Fibroblast of lung (primary cell): ENCODE results near the gene MCF2L2. TPM values are rescaled to one million over a fixed set of nuclear protein-coding genes. Genes with fewer than 3 reads are reported as not detected.

Experiments
- DNase-seq, 2 donors: peaks; one replicate each; pipeline versions ENCODE4 v3.0.0 to v3.0.0-alpha.2; 2010; ENCODE audit warnings: low read depth in 2 of 2
- H2AFZ ChIP-seq: 2 replicates; pipeline ENCODE4 v1.5.1; 2012; ENCODE audit warnings: low read length, control low read depth, inconsistent platforms
- H3K27ac ChIP-seq: 2 replicates; pipeline ENCODE4 v1.5.1; 2011; ENCODE audit warnings: low read length, control low read depth; ENCODE audit not compliant: insufficient read depth
- H3K27me3 ChIP-seq: 2 replicates; pipeline ENCODE4 v1.5.1; 2011; ENCODE audit warnings: mild to moderate bottlenecking, low read length; ENCODE audit not compliant: control insufficient read depth, insufficient read depth
- H3K36me3 ChIP-seq: 2 replicates; pipeline ENCODE4 v1.5.1; 2011; ENCODE audit warnings: low read length; ENCODE audit not compliant: control insufficient read depth, insufficient read depth
- H3K4me1 ChIP-seq: 2 replicates; pipeline ENCODE4 v1.5.1; 2011; ENCODE audit warnings: low read length; ENCODE audit not compliant: control insufficient read depth, insufficient read depth; ENCODE audit errors: extremely low read depth
- H3K4me2 ChIP-seq: 2 replicates; pipeline ENCODE4 v1.5.1; 2011; ENCODE audit warnings: low read length, control low read depth; ENCODE audit not compliant: insufficient read depth; ENCODE audit errors: extremely low read depth
- H3K4me3 ChIP-seq, 4 experiments: fragments of 200-600 bp in 1 of 4; sonication (generic) in 1 of 4; replicated peaks in 1 of 4; 2 replicates each; pipeline ENCODE4 v1.5.1; 2011 to 2016; ENCODE audit warnings: low read length in 4 of 4, low read depth in 3 of 4, mild to moderate bottlenecking in 3 of 4, control low read depth in 2 of 4, inconsistent platforms in 1 of 4, mixed read lengths in 1 of 4; ENCODE audit not compliant: insufficient read depth in 1 of 4; ENCODE audit errors: control extremely low read depth in 1 of 4
- H3K79me2 ChIP-seq: 2 replicates; pipeline ENCODE4 v1.5.1; 2012; ENCODE audit warnings: mild to moderate bottlenecking, low read length, inconsistent platforms; ENCODE audit not compliant: control insufficient read depth, insufficient read depth
- H3K9ac ChIP-seq: 2 replicates; pipeline ENCODE4 v1.5.1; 2011; ENCODE audit warnings: mild to moderate bottlenecking, low read length, control low read depth; ENCODE audit not compliant: insufficient read depth
- H3K9me3 ChIP-seq: 2 replicates; pipeline ENCODE4 v1.5.1; 2012; ENCODE audit warnings: low read depth, low read length; ENCODE audit not compliant: control insufficient read depth, insufficient read depth
- H4K20me1 ChIP-seq: 2 replicates; pipeline ENCODE4 v1.5.1; 2011; ENCODE audit warnings: low read length; ENCODE audit not compliant: control insufficient read depth, insufficient read depth; ENCODE audit errors: extremely low read depth
- CTCF ChIP-seq, 2 donors: IDR thresholded peaks in 1 of 2; conservative IDR thresholded peaks in 1 of 2; 1 replicate in 1 of 2; 2 replicates in 1 of 2; pipeline ENCODE4 v1.5.1; 2011 to 2012; ENCODE audit warnings: low read length in 2 of 2, control low read depth in 1 of 2, inconsistent platforms in 1 of 2, low read depth in 1 of 2, mild to moderate bottlenecking in 1 of 2
- EZH2 ChIP-seq: IDR thresholded peaks from 2 replicates; pipeline ENCODE4 v1.5.1; 2012; ENCODE audit warnings: low read length, control low read depth, mild to moderate bottlenecking; ENCODE audit errors: missing control alignments
- polyA plus RNA-seq, 2 donors: library from polyadenylated mRNA; depleted of rRNA in 1 of 2; stranded (reverse) in 1 of 2; unstranded in 1 of 2; fragments of >200 nt; gene quantifications; 2 replicates each; pipeline ENCODE4 v1.2.1, GENCODE V29; 2011 to 2012; ENCODE audit warnings: missing spikeins in 1 of 2
- total RNA-seq: library from RNA; depleted of rRNA; stranded (reverse); fragments of >200 nt; gene quantifications from 2 replicates; pipeline ENCODE4 v1.2.1, GENCODE V29; 2014

The MCF2L2 gene
- total and polyA plus RNA-seq, 2 donors (not counting 1 experiment from before 2014, with no cell fraction given) = under 0.01 to 0.08 TPM

GRCh38 chr3:183220828-183221227, 207.6 kb downstream of the MCF2L2 start:
- Histone ChIP-seq H2AFZ (no peak overlapping the region), H3K4me3 (no peak overlapping the region), H3K27ac (no peak overlapping the region), H3K27me3 (no peaks in the 10 kb centered on the region), H3K9me3 (no peaks in the 10 kb centered on the region), H3K36me3 (no peaks in the 10 kb centered on the region), H3K9ac (no peak overlapping the region), H4K20me1 (no peaks in the 10 kb centered on the region), H3K4me2 (no peak overlapping the region), H3K79me2 (no peaks in the 10 kb centered on the region), H3K4me1 (no peaks in the 10 kb centered on the region)
- TF ChIP-seq EZH2 = no peak
- no peak for TF ChIP-seq CTCF (conservative IDR thresholded peaks at IDR 0.05 in 1 of 2, IDR thresholded peaks at IDR 0.05 in 1 of 2; ENCODE audit: low read depth in 1 of 2, low read length in 2 of 2)
- peak in 1 of 2 donors; percentile 5 for DNase-seq

DNA sequence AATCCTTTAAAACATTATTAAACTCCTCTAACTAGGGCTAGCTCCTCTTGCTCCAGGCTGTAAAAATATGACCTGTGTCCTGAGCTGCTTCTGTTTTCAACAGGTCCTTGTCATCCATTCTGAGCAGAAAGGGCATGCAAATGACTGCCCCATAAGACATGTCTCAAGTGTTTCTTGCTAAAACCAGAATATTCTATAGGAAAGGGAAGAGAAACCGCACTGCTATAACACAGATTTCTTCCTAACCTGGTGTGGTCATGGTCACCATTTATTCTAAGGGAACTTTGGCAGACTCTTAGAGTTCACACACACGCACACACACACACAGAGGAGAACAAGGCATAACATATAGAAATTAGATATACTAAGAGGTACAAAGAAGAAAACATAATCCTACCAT, 209.6 kb downstream of the MCF2L2 start:
- Histone ChIP-seq H4K20me1 (no peaks in the 10 kb centered on the region), H3K27ac (no peak overlapping the region), H3K79me2 (no peaks in the 10 kb centered on the region), H3K4me3 (no peak overlapping the region), H3K27me3 (no peaks in the 10 kb centered on the region), H3K36me3 (no peaks in the 10 kb centered on the region), H3K9ac (no peak overlapping the region), H2AFZ (no peak overlapping the region), H3K4me1 (no peaks in the 10 kb centered on the region), H3K4me2 (no peak overlapping the region), H3K9me3 (no peaks in the 10 kb centered on the region)
- no peak for DNase-seq
- TF ChIP-seq CTCF (conservative IDR thresholded peaks at IDR 0.05 in 1 of 2, IDR thresholded peaks at IDR 0.05 in 1 of 2; ENCODE audit: low read depth in 1 of 2, low read length in 2 of 2) (no peak), EZH2 (no peak)

GRCh38 chr3:183217548-183218332, 210.7 kb downstream of the MCF2L2 start:
- no peaks in the 10 kb centered on the region for H3K79me2 ChIP-seq
- no peaks in the 10 kb centered on the region for H3K36me3 ChIP-seq
- TF ChIP-seq EZH2 = no peak
- no peak for TF ChIP-seq CTCF (conservative IDR thresholded peaks at IDR 0.05 in 1 of 2, IDR thresholded peaks at IDR 0.05 in 1 of 2; ENCODE audit: low read depth in 1 of 2, low read length in 2 of 2)
- H3K9me3 ChIP-seq = no peaks in the 10 kb centered on the region
- H3K9ac ChIP-seq = no peak overlapping the region
- no peak overlapping the region for H2AFZ ChIP-seq
- no peaks in the 10 kb centered on the region for H3K4me1 ChIP-seq
- H3K4me3 ChIP-seq = no peak overlapping the region
- no peaks in the 10 kb centered on the region for H3K27me3 ChIP-seq
- H3K4me2 ChIP-seq = no peak overlapping the region
- no peak for DNase-seq
- no peaks in the 10 kb centered on the region for H4K20me1 ChIP-seq
- no peak overlapping the region for H3K27ac ChIP-seq
